Stimulated activated CD4-positive, alpha-beta T cell treated with anti-CD3 and anti-CD28 coated beads, Interleukin-4, amount 100 ng/mL, for 24 hours (primary cell): ENCODE measurements around the gene YAF2.
"Not testable (repeated sequence)": the region's sequence is repeated elsewhere in the genome, so short reads cannot be mapped to it uniquely, and the experiment has no call there.

Experiments
- DNase-seq: peaks from one replicate; pipeline ENCODE4 v3.0.0-alpha.2; 2020

The YAF2 gene

DNA sequence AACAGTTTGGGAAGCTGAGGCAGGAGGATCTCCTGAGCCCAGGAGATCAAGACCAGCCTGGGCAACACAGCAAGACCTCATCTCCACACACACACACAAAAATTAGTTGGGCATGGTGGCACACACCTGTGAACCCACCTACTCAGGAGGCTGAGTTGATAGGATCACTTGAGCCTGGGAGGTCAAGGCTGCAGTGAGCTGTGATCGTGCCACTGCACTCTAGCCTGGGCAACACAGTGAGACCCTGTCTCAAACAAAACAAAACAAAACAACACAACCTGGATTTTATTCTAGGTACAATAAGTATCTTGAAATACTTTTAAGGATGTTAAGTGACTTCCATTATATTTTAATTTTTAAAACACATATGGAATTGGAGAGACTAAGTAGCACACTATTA lies 45.8 kb downstream of the YAF2 start:
- DNase-seq: no peak

DNA sequence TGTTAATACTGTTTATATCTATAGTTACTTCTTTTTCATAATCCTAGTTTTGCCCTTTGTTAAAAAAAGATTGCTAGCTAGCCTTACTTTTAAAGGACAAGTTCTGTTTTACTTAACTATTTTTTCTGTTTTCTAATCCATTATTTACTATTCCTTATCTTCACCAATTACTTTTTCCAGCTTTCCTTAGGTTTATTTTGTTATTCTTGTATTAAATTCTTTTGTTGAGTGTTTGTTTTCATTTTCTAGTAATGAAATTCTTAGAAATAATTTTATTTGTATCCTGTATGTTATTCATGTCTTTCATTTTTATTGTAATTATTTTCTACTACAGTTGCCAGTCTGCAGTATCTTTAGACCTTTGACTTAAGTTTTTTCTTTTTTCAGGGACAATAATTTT lies 47.7 kb downstream of the YAF2 start:
- DNase-seq: no peak

DNA sequence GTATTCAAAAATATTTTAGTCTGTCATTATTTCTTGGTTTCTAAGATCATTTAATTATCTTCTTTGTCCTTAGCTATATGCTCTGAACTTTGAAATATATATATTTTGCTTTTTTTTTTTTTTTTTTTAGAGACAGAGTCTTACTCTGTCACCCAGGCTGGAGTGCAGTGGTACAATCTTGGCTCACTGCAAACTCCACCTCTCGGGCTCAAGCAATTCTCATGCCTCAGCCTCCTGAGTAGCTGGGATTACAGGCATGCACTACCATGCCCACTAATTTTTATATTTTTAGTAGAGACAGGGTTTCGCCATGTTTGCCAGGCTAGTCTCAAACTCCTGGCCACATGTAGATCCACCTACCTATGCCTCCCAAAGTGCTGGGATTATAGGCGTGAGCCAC lies 49.8 kb downstream of the YAF2 start:
- not testable (repeated sequence) for DNase-seq

DNA sequence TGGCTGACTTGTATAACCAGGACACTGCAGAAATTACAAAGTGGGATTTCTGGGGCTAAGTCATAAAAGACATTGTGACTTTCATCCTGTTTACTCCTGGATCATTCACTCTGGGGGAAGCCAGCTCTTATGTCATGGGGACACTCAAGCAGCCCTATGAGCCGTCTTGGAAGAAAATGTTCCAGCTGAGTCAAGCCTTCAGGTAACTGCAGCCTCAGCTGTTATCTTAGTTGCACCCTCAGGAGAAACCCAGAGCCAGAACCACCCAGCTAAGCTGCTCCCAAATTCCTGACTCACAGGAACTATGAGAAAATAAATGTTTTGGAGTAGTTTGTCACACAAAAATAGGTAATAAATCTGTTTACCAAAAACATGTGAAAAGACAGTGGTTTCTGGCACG lies 50.2 kb downstream of the YAF2 start:
- no peak for DNase-seq

DNA sequence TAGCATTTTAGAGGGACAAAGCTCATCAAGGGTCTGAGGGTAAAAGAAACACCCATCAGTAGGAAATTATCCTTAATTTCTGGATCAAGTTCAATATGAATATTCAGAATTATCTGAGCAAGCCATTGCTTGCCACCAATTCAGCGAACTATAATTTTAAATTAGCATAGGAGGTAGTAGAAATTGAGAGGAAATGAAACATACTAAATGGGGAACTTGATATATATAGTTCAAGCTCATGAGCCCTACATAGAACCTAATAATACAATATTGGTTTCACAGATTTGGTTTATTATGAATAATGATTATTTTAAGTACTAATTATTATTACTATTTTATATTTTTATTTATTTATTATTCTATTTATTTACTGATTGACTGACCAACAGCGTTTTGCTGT lies 51.3 kb downstream of the YAF2 start:
- no peak for DNase-seq

DNA sequence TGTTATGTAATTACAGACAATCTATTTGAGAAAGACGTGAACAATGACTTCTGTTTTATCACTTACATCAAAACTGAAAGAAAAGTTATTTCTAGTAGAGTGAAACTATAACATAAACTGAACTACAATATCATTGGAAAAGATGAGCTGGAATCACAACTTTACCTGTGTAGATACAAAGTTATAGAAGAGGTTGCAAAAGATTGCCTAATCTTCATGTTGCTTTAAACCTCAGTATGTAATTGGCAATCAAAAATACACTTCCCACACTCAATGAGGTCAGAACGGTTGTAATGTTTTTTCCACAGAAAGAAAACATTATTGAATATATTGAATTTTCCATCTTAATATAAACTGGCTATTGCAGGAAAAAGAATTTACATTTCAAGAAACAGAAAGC lies 55.7 kb downstream of the YAF2 start:
- DNase-seq: no peak

DNA sequence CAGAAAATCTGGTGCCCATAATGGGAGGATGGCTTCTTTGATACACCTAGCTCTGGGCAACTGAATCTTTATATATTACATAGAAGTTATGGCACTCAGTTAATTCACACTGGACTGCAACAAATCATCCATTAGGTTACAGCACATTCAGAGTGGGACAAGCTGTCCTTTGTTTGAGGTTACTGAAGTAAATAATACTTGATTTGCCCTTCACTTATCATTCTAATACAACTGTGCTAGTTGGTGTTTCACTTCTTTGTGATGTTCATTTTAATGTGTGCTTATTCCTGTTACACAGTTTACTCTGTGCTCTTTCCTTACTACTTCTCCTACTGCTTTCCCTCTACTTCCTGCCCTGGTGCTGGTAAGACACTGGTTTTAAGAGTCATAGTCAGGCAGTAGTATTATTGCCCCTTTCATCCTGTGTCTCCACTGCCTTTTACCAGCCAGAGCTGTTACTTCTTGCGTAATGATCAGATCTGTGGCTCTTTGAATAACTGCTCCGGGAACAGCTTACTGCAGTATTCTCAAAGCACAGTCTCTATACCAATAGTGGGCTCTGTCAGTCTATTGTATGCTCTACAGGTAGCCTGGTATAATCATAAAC lies 57.0 kb downstream of the YAF2 start:
- no peak for DNase-seq

DNA sequence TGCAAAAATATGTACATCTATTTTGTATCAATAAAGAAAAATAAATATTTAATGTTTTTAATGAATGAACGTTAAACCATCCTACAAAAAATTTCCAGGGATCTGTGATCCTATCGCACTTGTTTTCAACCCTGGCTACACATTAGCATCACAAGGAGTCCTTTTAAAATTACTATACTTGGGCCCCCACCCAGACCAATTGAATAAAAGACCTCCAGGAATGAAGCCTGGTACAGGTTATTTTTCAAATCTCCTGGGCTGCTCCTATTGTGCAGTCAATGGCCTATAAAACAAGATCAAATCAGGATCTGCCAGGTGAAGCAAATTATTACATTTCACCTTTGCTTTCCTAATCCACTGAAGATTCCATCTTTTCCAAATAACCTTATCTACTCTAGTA lies 59.9 kb downstream of the YAF2 start:
- DNase-seq: no peak

DNA sequence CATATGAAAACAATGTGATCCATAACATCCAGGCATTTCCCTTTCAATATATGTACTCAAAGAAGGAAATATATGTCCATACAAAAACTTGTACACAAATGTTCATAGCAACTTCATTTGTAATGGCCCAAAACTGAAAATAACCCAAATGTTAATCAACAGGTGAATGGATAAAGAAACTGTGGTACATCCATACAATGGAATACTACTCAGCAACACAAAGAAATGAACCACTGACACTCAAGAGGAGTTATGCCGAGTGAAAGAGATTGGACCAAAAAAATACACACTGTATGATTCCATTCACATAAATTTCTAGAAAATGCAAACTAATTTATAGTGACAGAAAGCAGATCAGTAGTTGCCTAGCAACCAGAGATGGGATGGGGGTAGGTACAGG lies 63.1 kb downstream of the YAF2 start:
- no peak for DNase-seq

DNA sequence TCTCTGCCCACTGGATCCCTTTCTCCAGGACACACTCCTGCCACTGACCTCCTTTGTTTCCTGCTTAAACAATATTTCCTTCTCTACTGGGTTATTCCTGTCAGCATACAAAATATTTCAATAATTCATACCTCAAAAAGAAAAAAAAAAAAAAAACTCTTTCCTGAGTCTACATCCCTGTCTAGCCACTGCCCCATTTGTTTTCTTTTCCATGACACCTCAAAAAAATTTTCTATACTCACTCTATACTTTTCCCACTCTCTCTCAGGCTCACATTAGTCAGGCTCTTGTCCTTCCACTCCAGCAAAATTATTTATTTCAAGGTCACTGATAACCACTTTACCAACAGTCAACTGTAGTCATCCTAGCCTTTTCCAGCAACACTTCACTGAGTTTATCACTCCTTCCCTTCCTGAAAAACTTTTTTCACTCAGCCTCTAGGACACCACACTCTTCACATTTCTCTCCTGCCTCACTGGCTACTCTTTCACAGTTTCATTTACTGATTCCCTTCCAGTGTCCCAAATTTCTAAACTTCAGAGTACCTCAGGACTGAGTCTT lies 64.0 kb downstream of the YAF2 start:
- DNase-seq: no peak

DNA sequence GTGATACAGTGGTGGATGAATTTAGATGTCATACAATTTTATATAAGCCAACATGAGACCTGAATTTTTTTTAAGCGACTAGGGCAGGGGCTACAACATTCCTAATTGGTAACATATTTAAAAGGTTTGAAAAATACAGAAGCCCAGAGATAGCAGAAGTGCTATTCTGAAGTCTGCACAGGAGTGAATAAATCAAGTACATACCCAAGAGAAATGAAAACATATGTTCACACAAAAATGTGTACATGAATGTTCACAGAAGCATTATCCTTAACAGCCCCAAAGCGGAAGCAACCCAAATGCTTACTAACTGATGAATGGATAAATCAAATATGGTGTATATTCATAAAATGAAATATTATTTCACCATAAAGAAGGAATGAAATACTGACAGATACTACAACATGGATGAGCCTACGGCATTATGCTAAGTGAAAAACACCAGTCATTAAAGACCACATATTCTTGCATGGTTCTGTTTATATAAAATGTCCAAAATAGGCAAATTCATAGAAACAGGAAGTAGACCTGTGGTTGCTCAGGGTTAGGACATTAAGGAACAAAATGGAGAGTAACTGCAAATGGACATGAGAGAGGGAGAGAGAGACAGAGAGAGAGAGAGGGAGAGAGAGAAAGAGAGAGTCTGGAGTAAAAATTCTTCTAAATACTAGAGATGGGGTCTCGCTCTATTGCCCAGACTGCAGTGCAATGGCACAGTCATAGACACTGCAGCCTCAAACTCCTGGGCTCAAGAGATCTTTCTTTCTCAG lies 65.4 kb downstream of the YAF2 start:
- no peak for DNase-seq

DNA sequence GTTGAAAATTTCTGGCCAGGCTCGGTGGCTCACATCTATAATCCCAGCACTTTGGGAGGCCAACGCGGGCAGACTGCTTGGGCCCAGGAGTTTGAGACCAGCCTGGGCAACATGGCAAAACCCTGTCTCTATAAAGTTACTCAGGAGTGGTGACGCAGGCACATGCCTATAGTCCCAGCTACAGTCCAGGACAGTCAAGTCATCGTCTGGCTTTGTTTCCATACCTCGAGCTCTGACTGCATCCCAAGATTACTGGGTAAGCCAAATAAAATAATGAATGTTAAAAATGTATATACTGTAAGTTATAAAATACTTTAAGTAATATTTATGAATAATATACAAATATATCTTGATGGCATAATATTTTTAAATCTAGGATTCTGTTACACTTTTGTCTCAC lies 70.3 kb downstream of the YAF2 start:
- DNase-seq: no peak

DNA sequence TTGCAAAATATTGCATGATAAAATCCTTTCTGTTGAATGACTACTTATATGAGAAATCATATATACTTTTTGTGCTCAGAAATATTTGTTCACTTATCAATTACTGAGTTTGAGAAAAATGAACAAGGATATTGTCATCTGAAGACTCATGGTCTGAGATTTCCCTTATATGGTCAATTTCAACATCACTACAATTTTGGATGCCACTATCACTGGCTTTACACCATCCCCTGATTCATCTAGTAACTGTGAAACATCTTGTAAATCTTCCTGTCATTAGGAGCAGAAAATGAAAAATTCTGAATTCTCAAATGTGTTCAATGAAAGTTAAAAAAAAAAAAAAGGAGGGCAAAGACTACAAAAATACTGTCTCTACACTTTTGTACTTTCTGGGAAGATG lies 71.5 kb downstream of the YAF2 start:
- no peak for DNase-seq

DNA sequence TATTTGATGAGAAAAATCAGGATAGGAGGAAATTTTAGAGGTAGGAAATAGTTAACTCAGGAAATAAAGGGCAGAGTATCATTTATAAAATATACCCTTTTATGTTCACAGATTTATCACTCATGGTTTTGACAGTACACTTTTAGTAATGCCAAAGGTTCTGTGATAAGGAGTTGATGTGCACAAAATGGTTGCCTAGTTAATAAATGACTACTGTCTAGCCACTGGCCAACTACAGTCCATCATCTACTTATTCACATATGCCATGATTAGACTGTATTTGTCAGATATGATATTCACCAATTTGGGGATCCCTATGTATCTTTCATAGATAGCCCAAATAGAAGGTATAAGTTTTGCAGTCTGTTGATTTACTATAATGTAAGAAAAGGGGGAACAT lies 74.1 kb downstream of the YAF2 start:
- DNase-seq: no peak

DNA sequence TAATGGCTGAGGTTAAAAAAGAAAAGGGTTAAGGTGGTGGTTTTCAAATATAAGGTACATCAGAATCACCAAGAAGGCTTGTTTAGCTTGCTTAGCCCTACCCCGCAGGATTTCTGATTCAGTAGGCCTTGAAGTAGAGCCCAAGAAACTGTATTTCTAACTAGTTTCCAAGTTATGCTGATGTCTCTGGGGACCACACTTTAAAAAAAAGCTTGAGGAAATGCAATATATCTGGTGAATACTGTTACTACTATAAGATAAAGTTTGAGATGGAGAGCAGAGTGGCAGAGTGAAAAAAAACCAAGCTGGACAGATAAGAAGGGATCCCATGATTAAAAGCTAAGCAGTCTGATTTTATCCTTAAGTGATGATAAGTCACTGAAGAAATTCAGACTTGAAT lies 75.1 kb downstream of the YAF2 start:
- no peak for DNase-seq

DNA sequence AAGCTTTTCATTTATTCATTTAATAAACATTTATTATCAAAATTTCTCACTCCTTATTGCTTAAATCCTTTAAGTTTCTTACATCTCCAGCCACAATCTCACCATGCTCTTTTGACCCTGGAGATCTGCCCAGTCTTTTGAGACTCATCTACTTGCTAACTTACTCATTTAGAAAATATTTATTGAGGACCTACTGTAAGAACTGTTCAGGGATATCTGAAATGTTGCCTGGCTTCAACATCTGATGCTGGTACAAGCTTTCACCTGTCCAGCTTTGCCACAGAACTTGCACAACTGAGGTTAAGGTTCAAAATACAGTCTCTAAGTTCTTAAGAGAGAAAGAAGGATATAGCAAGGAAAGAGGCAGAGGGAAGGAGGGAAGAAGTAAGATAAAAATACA lies 75.9 kb downstream of the YAF2 start:
- DNase-seq: no peak

DNA sequence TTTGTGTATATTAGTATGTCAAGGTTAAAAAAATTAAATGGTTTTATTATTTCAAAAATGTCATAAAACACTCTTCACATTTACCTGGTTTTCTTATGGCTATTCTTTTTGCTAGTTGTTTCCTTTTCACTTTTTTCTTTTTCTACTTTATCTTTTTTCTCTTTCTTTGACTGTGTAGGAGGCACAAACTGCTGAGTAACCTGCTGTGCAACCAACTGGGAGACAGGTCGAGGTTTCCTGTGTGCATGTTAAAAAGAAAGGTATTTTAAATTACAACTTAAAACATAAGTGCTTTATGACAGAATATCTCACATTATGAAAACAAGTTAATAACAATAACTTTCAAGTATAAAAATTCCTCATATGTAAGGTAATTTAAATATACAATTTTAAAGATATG lies 76.5 kb downstream of the YAF2 start:
- no peak for DNase-seq

DNA sequence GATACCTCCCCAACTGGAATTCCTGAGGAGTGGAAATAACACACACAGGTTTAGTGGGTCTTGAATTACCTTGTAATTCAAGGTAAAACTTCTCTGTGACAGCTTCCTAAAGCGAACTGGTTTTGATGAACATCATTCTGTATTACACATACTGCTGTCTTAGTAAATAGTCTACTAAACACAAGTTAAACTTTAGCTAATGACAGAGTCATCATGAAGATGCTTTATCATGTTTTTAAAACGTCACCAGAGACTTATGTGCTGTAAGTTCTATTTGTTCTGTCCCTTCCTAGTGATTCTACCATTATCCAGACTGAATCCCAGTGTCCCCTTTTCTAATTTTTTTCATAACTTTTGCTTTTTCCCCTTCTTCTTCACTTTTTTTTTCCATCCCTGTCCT lies 81.8 kb downstream of the YAF2 start:
- no peak for DNase-seq

DNA sequence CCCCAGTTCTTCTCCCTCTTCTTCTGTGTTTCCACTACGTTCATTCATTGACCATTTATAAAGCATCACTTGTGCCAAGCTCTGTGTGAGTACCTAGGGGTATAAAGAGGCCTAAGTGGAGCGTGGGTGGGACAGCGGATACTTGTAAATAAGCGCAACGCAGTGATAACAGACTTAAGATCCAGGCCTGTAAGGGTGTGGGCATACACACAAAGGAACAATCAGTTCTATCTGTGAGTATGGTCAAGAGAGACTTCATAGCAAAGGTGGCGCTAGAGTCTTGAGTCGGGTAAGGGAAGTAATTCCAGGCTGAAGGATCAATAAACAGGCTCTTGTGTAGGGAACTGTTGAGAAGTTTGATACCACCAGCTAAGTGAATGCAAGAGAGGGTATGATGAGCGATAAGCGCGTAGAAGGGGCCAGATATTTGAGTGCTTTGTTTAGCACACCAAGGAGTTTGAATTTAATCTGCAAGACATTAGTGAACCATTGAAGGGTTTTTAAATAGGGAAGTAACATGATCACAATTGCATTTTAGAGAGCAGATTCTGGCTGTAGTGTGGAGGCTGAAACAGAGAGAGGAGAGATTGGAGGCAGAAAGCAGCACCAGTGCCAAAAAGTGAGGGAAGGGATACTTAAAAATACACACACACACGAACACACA lies 92.4 kb downstream of the YAF2 start:
- no peak for DNase-seq

DNA sequence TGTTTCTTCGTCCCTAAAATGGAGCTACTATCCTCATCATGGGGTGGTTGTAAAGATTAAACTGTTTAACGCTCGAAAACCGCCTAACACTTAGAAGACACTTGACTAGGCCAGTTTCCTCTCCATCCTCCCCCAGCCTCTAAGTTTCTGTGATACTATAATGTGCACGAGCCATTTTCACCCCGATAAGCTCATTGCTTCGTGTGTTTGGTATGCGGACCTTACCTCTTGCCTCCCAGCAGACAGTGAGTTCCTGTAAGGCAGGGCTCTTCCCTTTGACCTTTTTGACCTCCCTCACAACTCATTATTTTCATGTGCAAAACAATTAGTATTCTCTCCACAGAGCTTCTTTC lies 92.9 kb downstream of the YAF2 start:
- no peak for DNase-seq

DNA sequence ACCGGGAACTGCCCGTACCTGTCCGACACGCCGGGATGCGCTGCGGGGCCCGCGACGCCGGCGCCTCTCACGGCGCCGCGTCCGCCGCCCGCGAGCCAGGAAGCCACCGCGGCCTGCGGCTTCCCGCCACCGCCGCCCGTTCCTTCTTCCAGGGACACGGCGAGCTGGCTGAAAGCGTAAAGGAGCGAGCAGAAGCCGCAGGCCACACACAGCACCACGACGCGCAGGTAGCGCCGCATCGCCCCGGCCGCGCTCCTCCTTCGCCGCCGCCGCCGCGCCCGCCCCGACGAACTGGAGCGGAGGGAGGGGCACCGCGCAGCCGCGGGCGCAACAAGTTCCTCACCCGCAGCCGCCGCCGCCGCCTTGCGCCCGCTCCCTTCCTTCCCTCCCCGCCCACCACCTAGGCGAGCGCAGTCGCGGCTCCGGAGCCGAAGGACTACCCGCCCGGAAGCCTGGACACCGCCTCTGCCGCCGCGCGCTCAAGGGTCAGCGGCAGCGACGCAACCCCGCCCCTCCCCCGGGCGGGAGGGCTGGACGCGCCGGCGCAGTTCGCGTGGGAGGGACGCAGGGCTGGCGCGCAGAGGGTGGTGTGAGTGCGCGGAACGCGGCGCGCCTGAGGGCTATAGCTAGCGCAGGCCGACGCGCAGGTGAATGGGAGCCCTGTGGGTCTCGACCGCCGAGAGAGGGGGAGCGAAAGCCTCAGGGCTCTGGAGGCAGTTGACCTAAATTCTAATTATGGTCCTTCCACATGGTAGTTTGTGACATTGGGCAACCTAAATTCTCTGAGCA lies 93.4 kb downstream of the YAF2 start, which contains the start of gene GXYLT1:
TSS of gene GXYLT1 (minus strand) at position 467 of the 789 bp plus-strand sequence. CDS start at position 239, 228 bp downstream.
- DNase-seq: peak; percentile 82

DNA sequence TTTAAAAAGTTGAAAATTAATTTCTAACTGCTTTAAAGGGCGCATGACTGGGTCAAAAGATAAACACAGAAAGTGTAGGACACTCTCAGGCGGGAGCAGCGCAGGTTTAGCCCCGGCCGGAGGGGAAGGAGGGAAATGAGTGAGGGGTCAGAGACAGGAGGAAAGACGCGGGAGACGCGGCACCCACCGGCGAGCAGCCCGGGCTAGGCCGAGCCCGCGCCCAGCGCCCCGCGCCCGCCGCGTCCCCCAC lies 94.0 kb downstream of the YAF2 start:
- no peak for DNase-seq

DNA sequence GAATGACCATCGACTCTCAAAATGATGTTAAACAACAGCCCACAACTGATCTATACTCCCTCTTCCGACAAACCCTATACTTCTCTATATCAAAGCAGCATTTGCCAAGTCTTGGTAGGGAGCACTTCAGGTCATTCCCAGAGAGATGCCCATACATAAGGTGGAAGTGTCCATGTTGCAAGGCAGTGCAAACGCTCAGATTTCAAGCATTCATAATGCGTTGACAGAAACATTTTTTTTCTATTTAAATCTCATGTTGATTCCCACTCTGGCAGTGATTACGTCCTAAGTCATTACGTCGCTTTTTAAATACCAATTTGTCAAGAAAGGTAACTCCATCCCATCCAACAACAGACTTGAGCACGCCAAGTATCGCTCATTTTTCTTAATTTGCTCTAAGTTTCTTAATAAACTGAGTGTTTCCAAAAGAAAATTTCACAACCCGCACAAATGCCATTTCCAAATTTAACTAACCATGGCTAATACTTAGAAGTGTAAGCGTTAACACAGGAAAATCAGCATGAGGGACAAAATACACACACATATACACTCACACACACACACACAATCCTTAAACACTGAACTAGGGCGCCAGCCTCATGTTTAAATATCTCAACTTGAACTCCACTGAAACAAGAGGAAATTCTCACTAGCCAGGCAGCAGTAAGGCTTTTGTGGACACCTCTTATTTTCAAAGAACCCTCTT lies 94.4 kb downstream of the YAF2 start:
- no peak for DNase-seq
